GM12874 (cell line): Measurements from ENCODE around the gene F11.

Source experiments
- CTCF ChIP-seq: IDR thresholded peaks from 2 replicates; pipeline ENCODE4 v1.5.1; 2011; ENCODE audit warnings: low read depth, mild to moderate bottlenecking, control low read depth, low read length, moderate library complexity; ENCODE audit not compliant: insufficient read depth

The F11 gene

GRCh38 chr4:186260117-186260503, 5.9 kb upstream of the F11 start:
- no peak for TF ChIP-seq CTCF

GRCh38 chr4:186260504-186261448, 5.2 kb upstream of the F11 start:
- TF ChIP-seq CTCF = no peak

- no peak for TF ChIP-seq CTCF
Observed at GRCh38 chr4:186264660-186265059, 1.3 kb upstream of the F11 start.

- TF ChIP-seq CTCF = no peak
Observed at GRCh38 chr4:186266729-186267456, 904 bp downstream of the F11 start.

GRCh38 chr4:186271081-186271678, 5.2 kb downstream of the F11 start:
- TF ChIP-seq CTCF = no peak

- TF ChIP-seq CTCF = no peak
Observed at GRCh38 chr4:186272699-186273391, 6.9 kb downstream of the F11 start.
